Fibroblast of gingiva (primary cell): ENCODE data around the gene ARID5B.

Experiments used
- DNase-seq: peaks from one replicate; pipeline ENCODE4 v3.0.0-alpha.2; 2011; ENCODE audit warnings: low read depth

The ARID5B gene

DNA sequence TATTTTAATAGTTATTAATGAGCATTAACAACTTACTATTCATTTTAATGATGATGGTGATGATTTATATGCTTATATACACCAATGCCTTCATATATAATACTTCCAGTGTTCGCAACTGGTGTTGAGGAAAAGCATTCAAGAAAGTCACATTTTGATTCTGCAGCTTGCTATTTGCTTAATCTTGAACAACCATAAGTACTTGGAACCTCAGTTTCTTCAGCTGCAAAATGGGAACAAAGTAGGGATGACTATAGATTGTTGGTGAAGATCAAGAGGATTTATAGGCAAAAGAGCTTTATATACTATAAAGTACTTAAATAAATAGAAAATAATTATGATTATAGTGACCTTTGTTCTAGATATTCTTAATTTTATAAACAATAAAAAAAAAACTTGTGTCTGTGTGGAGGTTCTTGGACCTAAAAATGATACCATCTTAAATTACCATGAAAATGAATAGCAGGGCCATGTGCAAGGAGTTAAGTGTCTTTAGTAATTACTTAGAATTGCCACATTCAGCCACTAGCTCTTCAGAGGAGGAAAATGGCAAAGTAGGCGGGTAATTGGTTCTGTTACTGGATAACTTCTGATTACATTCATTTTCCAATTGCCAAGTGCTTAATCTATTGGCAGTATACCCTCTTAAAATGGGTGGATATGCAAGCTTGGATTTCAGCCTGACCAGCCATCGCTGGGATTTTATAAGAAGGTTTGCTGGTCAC lies 4.5 kb downstream of the ARID5B start:
- DNase-seq = no peak

DNA sequence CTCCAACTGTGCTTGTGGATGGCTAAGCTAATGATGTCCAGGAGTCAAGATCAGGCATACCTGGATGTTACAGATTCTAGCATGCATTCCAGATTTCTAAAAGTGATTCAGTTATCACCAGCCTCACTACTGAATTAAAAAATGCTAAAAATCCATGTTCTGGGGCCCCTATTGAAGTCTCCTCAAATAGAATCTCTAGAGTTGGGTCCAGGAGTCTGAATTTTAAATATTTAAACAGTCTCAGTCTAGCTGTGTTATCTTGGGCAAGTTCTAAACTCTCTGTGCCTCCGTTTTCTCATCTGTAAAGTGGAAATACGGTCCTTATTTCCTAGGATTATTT lies 5.0 kb downstream of the ARID5B start:
- DNase-seq = no peak

DNA sequence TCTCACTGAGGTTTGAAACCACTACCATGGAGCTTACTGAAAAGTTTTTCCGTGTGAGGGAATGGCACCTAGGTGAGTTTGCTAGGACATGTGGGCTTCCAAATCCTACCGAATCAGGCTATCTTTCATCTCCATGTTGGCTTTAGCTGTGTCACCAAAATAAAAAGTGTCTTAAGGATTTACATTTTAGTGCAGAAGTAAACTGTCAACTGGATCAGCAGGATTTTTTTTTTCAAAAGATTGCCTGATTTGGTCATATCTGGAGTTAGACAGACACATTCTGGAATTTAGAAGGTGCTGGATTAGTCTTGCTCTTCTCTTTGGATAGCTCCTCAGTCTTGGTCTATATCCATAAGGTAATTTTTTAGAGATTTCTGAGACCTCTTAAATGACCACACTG lies 5.5 kb downstream of the ARID5B start:
- no peak for DNase-seq

DNA sequence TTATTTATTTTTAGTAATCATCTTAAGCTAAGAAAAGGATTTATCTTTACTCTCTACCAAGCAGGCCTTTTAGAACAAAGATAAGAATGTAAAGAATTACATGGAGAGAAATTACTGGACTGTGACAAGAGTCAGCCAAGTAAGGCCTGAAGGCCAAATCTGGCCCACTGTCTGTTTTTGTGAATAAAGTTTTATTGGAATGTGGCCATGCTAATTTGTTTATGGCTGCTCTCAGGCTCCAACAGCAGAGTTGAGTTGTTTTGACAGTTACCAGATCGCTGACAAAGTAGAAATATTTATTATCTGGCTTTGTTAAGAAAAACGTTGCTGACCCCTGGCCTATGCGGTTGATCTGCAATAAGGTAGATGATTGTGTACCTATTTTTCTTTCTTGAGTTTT lies 6.1 kb downstream of the ARID5B start:
- no peak for DNase-seq

DNA sequence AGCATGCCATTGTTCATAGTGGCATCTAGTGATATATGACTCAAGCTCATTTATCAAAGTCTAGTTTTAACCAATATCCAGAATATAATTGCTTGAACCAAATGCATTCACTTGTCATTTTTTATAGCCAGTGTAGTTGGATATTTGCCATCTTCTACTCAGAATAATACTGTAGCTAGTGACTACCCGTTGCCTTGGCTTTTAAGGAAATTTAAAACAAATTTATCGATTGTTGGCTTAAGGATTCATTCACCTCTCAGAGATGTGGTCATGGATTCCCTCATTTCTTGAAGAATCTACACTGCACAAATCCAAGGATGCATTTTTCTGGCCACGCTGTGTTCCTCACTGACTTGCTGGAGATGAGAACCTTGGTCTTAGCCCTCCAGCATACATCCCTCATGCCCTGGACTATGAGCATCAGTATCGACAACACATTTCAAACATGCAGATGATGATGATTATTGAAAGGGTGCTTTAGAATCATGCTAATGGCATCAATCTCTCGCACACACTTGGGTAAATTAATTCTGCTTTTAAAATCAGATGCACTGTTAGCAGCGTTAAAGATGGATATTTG lies 8.8 kb downstream of the ARID5B start:
- no peak for DNase-seq

DNA sequence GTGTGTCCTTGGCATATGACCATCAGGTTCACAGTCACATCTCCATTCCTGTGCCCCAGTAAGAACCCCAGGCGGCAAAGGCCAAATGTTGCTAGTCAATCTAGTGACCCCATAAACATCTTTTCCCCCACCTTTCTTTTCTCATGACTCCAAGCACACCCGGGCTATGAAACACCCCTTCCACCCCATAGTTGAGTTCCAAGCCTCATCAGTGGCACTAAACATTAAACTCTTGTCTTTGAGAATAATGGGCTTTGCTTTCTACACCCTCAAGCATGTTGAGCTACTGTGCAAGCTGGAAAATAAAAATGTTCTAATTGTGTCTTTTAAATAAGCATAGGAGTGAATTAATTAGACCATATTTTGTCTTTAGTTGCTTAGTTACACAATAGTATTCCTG lies 9.4 kb downstream of the ARID5B start:
- no peak for DNase-seq

DNA sequence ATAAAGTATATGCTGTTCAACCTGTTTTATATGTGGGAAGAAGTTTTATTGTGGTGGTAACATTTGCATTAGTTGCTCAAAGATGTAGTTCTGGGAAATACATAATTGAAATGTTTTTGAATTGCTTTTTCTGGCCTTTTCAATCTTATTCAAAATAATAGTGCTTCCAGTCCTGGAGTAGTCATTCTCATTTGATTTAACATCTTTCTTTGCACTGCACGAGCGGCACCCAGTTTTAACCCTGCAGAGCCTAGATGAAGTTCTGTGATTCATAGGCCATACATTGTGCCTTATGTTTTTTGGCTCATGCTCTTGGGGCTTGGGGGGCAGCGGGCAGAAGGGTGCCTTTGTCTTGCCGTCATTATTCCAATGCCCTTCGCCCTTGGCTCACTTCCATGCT lies 9.9 kb downstream of the ARID5B start:
- DNase-seq = no peak

DNA sequence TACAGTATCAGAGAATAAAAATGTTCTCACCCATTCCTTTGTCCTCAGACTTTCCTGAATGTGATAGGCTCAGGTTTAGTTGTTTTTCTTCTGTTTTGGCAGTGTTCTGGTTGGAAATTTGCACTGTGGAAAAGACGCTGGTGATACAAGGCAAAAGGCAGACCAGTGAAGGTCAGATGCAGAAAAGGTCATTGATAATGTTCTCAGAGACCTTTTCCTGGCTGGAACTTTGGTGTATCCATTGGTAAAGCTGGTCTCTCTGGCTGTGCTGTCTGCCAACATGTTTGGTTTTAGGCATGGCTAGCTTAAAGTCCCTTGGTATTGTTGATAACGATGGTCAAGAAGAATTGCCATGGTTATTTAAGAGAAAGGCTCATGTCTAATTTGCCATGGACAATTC lies 11.5 kb downstream of the ARID5B start:
- no peak for DNase-seq

DNA sequence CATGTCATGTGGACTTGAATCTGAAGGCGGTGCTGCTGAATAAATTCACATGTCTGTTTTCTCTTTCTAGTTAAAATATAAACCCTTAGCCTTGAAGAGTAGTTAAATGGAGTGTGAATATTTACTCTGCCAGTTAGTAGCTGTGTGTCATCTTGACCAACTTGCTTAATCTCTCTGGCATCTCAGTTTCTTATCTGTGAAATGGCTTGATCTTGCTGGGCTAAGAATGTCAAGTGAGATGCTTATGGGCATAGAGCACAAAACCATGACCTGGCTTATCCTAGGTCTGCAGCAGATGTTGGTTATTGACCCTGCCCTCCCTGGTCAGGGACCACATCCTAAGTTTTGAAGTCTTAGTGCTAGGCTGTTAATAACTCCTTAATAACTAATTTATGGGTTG lies 16.6 kb downstream of the ARID5B start:
- DNase-seq = no peak

DNA sequence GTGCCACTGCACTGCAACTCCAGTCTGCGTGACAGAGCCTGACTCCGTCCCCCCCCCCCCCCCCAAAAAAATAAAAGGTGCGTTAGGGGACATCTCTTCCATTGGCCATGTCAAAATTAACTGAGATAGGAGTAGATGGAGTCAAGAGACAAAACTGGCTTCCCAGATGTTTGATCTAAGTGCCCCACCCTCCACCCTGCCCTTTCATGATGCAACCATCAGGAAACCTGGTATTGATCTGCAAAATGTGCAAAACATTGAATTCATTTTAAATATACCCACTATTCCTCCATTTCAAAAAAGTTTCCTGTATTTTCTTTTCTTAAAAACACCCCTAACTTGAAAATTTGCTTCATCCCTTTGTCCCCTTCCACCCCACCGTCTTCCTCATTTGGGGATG lies 17.5 kb downstream of the ARID5B start:
- no peak for DNase-seq

DNA sequence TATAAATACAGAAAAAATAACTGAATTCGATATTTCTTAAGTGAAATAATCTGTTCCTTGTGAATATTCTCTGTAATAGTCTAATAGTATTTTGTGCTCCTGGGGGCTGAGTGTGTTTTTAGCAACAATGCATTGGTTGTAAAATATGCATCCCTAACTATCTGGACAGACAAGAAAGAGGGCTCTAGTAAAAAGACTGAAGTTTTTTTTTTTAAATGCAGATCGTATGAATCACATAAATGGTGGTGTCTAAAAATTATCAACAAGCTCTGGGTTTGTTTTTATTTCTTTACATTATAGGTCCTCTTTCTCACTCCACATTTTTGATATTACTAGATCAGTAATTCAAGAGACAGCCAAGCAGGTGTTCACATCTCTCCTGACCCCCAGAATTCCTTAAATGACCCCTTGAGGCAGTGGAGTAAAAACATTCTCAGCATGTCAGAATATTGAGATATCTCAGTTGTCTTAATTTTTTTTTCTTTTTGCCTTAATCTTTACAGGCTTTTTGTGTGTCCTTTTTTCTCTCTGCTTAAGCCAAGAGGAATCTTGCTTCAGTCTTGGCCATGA lies 18.2 kb downstream of the ARID5B start:
- no peak for DNase-seq

DNA sequence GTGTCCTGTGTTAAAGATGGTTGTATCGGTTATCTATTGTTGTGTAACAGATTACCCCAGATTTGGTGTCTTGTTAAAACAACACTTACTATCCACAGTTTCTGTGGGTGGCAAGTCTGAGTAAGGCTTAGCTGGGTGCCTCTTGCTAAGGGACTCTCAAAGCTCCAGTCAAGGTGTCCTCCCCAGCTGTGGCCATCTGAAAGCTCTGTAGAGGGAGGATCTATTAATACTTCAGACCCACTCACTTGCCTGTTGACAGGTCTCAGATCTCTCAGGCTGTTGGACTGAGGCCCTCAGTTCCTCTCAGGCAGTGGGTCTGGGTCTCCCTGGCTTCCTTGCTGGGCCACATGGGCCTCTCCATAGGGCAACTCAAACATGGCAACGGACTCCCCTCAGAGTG lies 19.6 kb downstream of the ARID5B start:
- DNase-seq = no peak

DNA sequence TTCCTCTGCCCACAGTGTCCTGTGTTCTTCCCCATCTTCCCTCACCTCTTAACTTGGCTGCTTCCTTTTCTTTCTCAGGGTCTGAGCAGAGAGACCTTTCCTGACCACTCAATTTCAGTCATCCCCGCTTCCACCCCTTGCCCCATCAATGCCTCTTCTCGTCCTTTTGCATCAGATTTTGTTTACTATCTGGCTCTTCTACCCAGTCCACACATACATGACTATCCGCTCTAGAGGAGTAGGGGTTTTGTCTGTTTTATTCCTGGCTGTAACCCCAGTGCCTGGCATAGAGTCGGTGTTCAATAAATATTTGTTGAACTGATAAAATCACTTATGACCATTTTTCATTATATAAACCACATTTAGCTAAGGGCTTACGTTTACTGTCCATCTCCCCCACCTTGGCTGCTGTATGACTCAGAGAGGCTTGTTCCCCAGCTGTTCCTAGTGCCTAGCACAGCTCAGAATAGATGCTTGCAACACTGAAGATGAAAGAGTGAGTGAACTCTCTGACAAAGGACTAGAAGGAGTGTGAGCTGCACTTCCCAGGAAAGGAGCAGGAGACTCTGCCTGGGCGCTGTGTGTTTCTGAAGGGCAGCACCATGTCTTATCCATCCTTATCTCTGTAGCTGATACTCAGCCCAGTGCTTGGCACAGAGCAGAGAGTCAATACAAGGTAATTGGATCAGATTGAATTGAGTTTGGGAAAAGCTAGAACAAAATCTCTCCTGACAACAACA lies 21.9 kb downstream of the ARID5B start:
- DNase-seq = peak; percentile 56

DNA sequence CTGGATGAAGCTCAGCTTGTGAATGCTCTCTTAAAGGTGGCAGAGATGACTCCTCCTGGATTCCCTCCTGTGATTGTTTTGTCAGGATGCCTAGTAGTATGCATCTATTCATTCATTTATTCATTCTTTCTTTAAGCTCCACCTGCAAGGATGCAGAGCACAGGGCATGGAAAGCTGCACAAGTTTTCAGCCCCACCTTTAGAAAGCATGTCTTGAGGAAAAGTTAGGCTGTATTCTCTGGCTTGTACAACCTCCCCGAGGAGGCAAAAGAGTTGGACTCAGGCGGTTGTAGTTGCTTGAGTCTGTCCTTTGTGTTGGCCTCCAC lies 22.4 kb downstream of the ARID5B start:
- no peak for DNase-seq

DNA sequence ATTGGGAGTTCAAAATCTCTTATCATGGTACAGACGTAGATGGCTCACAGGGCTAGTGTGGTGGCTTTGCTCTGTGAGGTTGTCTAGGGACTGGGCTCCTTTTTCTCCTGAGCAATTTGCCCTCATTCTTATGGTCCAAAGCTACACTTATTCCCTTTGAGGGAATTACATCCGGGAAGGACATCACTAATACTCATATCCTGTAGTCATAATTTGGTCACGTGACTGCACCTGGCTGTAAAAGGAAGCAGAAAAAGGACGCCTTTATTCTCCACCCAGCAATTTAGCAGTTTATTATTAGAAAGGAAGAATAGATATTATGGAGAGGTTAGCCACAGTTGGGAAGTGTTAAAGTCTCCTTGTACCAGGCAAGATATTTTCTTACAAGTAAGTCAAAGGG lies 28.1 kb downstream of the ARID5B start:
- DNase-seq = no peak

DNA sequence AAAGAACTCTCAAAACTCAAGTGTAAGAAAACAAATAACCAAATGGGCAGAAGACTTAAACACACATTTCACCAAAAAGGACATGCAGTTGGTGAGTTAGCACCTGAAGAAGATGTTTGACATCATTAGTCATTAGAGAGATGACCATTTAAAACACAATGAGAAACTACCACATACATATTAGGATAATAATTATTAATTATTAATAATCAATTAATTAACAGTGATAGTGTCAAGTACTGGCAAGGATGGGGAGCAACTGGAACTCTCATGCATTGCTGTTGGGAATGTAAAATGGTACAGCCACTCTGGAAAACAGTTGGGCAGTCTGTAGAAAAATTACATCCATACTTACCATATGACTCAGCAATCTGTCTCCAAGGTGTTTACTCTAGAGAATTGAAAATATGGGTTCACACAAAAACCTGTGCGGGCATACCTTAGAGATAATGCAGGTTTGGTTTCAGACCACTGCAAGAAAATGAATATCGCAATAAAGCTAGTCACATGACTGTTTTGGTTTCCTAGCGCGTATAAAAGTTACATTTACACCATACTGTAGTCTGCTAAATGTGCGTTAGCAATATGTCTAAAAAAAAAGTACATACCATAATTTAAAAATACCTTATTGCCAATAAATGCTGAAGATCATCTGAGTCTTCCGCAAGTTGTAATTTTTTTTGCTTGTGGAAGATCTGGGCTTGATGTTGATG lies 30.3 kb downstream of the ARID5B start:
- no peak for DNase-seq

DNA sequence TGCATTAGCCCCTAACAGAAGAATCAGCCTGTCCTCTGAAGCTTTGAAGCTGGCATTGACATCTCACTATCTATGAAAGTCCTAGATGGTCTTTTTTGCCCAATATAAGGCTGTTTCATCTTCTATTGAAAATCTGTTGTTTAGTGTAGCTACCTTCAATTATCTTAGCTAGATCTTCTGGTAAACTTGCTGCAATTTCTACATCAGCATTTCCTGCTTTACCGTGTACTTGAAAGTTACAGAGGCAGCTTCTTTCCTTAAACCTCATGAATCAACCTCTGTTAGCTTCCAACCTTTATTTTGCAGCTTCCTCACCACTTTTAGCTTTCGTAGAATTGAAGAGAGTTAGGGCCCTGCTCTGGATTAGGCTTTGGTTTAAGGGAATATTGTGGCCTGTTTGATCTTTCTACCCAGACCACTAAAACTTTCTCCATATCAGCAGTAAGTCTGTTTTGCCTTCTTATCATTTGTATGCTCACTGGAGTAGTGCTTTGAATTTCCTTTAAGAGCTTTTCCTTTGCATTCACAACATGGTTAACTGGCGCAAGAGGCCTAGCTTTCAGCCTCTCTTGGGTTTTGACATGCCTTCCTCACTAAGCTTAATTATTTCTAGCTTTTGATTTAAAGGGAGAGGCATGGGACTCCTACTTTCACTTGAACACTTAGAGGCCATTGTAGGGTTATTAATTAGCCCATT lies 32.5 kb downstream of the ARID5B start:
- DNase-seq = no peak

DNA sequence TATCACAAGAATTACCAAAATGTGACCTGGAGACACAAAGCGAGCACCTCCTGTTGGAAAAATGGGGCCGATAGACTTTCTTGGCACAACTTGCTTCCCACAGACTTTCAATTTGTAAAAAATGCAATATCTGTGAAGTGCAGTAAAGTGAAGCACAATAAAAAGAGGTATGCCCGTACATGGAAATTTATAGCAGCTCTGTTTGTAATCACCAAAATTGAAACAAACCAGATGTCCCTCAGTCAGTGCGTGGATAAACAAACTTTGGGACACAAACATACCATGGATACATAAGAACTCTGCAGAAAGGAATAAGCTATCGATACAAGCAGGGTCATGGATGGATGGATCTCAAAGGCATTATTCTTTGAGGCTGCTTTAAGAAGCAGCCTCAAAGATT lies 33.6 kb downstream of the ARID5B start:
- DNase-seq = peak; percentile 51

DNA sequence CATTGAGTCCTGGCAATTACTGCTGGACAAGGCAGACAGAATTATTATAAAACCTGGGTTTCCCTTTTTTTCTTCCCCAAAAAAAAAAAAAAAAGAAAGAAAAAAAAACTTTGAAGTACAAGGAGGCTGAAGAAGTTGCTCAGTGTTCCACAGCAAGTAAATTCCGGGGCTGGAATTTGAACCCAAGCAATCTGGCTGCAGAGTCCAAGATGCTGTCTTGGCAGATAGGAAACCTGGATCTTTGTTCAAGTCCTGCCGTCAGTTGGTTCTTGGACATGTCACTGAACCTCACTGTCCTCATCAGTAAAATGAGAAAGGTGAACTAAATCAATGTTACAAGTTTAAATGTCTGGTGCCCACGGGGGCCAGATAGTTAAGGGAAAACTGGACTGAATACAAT lies 35.3 kb downstream of the ARID5B start:
- no peak for DNase-seq

DNA sequence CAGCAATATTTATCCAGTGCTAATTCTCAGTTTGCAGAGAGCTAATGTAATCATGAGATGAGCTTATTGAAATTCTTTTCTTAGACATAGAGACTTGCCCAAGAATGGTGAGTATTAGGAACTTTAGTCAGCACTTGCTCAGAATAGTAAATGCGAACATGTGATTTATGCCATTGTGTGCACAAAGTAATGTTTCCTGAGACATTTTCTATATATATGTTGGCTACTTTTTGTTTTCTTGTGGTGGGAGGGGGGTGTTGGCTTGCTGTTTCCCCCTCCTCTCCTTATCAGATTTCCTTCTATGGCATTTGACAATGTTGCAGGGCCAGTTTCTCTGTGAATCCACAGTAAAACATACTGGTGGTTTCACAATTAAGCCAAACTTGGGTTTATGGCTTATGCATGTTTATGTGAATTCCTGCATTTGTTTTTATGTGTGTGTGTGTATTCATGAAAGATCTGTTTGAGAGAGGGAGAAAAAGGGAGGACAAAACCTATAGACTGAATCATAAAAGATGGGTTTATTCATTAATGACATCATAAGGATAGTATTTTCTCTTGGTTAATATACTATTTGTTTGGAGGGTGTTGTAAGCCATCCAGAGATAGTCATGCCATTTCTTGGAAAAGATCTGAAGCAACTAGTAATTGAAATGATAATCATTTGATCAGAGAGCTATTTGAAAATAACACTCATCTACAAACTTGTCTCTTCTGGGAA lies 36.3 kb downstream of the ARID5B start:
- DNase-seq = peak; percentile 49

DNA sequence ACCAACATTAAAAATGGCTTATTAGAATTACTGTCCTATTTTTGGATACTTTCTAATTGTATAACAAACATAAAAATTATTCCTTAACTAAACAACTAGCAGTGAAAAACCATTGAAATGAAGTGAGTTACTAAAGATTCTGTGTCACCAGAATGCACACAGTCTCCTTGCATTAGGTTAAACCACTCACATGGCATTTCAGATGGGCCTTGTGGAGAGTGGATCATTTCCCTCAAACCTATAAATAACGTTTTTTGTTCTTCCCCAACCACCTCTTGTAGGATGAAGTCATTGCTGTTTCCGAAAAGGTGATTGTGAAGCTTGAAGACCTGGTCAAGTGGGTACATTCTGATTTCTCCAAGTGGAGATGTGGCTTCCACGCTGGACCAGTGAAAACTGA lies 38.4 kb downstream of the ARID5B start:
- DNase-seq = no peak
